LNCaP clone FGC (cell line): ENCODE results near the gene P2RY11.

Source experiments
- DNase-seq: peaks from one replicate; pipeline ENCODE4 v3.0.0-alpha.2; 2011; ENCODE audit warnings: low read depth
- H3K4me3 ChIP-seq: 2 replicates; pipeline ENCODE4 v1.5.1; 2011; ENCODE audit warnings: mild to moderate bottlenecking, low read depth, low read length, control low read depth
- TF ChIP-seq, protein P1 (sequence below): IDR thresholded peaks from 2 replicates; pipeline ENCODE4 v1.5.1; 2012; ENCODE audit warnings: mild to moderate bottlenecking; ENCODE audit not compliant: control insufficient read depth, insufficient read depth; ENCODE audit errors: extremely low read depth

The P2RY11 gene

DNA sequence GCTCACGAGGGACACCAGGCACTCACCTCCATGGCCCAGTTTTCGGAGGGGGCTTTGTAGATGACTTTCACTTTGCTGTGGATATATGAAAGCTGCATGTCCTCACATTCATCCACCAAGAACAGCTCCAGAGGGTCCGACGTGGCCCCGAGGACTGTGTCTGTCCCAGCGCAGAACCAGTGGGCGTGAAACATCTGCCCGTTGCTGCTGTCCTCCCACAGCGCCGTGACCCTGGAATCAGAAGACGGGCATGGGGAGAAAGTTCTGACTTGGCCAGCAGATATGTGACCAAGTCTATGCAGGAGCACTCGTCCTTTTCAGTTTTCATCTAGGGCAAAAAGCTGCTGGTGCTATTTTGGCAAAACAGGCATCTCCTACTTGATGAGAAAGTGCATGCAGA lies 37.9 kb downstream of the P2RY11 start:
- TF ChIP-seq, protein P1, sequence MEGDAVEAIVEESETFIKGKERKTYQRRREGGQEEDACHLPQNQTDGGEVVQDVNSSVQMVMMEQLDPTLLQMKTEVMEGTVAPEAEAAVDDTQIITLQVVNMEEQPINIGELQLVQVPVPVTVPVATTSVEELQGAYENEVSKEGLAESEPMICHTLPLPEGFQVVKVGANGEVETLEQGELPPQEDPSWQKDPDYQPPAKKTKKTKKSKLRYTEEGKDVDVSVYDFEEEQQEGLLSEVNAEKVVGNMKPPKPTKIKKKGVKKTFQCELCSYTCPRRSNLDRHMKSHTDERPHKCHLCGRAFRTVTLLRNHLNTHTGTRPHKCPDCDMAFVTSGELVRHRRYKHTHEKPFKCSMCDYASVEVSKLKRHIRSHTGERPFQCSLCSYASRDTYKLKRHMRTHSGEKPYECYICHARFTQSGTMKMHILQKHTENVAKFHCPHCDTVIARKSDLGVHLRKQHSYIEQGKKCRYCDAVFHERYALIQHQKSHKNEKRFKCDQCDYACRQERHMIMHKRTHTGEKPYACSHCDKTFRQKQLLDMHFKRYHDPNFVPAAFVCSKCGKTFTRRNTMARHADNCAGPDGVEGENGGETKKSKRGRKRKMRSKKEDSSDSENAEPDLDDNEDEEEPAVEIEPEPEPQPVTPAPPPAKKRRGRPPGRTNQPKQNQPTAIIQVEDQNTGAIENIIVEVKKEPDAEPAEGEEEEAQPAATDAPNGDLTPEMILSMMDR: no peak
- no peak overlapping the region for H3K4me3 ChIP-seq
- DNase-seq: no peak

DNA sequence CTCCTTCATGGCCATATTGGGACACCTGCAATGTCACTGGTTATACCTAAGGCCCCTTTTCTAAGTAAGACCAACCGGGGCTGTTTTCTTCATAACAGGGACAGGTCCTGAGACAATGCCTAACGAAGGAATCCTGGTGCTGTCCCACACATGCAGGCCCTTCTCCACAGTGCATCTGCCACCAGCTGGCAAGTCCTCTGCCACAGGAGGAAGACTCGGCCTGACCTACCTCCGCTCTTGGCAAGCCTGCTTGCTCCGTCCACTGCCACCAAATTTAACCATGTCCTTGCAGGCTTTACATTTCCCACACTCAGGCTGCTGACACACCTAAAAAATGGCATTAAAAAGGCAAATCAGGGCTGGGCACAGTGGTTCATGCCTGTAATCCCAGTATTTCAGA lies 40.0 kb downstream of the P2RY11 start:
- DNase-seq: no peak
- TF ChIP-seq, protein P1: no peak
- no peak overlapping the region for H3K4me3 ChIP-seq

DNA sequence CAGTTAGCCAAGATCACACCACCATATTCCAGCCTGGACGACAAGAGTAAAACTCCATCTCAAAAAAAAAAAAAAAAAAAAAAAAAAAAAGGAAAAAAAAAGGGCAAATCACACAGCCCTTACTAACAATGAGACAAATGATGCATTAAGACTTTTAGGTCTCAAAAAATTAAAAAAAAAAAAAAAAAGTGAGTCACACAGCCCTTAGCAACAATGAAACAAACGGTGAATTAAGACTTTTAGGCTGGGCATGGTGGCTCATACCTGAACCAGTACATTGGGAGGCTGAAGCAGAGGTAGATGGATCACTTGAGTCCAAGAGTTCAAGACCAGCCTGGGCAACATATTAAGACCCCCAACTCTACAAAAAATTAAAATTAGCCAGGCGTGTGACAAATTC lies 40.6 kb downstream of the P2RY11 start:
- TF ChIP-seq, protein P1: no peak
- H3K4me3 ChIP-seq: no peak overlapping the region
- DNase-seq: no peak

DNA sequence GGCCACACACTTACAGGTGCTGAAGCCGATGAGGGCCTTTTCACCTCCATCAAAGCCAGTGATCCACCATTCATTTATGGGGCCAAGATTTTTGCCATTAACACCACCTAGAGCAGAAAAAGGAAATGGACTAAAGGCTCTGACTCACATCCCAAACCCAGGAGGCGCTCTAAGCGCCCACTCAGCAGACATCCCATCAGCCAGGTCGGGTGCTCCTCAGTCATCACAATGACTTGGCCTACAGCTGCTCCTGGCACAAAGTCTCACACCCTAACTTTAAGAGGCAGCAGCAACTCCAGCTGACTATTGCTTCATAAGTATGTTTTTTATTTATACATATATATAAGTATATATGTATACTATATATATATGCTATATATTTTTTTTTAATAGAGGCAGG lies 44.3 kb downstream of the P2RY11 start:
- TF ChIP-seq, protein P1: no peak

DNA sequence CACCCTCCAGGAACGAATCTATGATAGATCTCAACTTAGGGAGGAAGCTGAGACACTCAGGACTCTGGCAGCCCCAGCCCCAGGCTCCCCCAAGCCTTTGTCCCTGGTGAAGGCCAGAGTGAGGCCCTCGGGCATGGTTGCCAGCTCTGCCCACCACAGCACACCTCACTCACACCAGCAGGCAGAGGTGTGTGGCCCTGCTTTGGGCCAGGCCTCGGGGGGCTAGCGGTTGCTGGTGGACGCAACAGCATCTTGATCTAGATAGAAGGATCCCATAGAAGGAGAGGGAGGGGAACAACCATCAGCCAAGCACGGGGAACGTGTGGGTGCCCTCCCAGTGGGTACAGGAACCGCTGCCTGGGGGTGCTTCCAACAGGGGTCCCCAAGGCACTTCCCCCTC lies 46.6 kb downstream of the P2RY11 start:
- TF ChIP-seq, protein P1: no peak
- no peak for DNase-seq
- H3K4me3 ChIP-seq: no peak overlapping the region

More for the DNA sequence above, 44.3 kb downstream of the P2RY11 start:
- no peak for DNase-seq
- H3K4me3 ChIP-seq: no peak overlapping the region

DNA sequence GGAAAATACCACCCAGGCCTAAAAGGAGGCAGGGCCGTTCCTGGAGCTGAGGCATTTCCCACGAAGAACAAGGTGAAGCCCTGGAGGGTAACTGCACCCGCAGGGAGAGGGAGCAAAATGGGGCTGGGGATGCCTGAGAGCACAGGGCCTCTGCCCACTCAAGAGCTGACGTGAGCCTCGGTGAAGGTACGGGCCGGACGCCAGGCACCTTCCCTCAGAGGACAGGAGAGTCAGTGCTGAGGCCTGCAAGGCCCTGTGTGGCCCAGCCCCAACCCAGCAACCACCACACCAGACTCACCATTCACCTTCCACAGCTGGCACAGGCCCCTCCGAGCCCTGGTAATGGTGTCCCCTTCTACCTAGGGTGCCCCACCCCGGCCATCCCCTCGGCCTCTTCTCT lies 47.0 kb downstream of the P2RY11 start:
- TF ChIP-seq, protein P1: no peak
- no peak for DNase-seq
- H3K4me3 ChIP-seq: no peak overlapping the region

DNA sequence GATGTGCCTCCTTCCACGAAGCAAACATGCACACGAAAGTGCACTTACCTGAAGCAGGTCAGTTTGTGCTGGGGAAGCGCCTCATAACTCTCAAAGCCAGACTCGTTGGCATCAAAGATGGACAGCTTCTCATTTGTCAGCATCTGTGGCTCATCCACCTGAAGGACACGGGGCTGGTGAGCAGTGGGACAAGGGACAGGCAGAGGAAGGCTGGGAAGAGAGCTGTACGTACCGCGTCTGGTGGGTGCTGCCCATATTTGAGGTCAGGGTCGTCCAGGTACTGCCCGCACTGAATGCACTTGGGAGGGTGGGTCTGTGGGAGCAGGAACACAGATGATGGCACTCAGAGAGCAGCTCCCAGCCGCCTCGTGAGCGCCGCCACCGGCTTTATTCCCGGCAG lies 48.1 kb downstream of the P2RY11 start:
- no peak for DNase-seq
- no peak overlapping the region for H3K4me3 ChIP-seq
- TF ChIP-seq, protein P1: no peak
